Testis (tissue), 2 donors: ENCODE measurements around the gene GPR152.

Experiments used
- POLR2A ChIP-seq: fragments of 450-650 bp; IDR thresholded peaks from one replicate; pipeline ENCODE4 v1.6.1; 2017; ENCODE audit warnings: antibody characterized with exemption, mild to moderate bottlenecking, moderate library complexity
- TF ChIP-seq, protein P1 (sequence below), 3 experiments: fragments of 450-650 bp in 2 of 3; fragments of 200-600 bp in 1 of 3; sonication (generic) in 1 of 3; IDR thresholded peaks; one replicate each; pipeline ENCODE4 v1.5.1; 2016 to 2019; ENCODE audit warnings: antibody characterized with exemption in 3 of 3, mild to moderate bottlenecking in 2 of 3, moderate library complexity in 1 of 3

DNA sequence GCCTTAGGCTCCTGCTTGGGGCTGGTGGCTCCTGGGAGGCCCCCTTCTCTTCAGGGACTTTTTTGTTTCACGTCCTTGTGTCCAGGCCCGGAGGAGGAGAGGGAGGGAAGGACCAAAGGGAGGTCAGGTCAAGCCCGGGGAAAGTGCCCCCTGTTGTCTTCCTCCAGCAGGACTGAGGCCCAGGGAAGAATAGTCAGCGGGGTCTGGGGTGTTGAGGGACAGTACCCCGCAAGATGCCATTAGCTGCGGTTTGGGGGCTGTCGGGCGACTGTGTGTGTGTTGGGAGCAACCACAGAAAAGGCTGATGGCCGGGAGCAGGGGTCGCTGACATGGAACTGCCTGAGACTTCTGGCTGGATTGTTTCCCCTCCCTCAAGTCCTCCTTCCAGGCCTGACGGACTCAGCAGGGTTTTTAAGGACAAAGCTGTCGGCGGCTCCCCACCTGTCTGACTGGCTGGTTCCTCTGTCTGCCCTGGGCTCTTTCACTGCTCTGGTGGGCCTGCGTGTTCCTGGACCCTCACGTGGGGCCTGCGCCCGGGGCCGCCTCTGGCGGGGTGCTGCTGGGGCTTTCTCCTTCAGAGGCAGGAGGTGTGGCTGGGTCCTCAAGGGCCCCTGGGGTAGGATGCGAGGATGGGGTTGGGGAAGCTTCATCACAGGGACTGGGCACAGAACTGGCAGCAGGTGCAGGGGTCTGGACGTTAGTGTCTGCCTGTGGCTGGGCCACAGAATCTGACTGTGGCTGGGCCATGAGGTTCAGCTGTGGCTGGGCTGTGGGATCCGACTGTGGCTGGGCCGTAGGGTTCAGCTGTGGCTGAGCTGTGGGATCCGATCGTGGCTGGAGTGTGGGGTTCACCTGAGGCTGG is 1.5 kb downstream of the GPR152 start:
- TF ChIP-seq POLR2A = no peak
- TF ChIP-seq, protein P1, sequence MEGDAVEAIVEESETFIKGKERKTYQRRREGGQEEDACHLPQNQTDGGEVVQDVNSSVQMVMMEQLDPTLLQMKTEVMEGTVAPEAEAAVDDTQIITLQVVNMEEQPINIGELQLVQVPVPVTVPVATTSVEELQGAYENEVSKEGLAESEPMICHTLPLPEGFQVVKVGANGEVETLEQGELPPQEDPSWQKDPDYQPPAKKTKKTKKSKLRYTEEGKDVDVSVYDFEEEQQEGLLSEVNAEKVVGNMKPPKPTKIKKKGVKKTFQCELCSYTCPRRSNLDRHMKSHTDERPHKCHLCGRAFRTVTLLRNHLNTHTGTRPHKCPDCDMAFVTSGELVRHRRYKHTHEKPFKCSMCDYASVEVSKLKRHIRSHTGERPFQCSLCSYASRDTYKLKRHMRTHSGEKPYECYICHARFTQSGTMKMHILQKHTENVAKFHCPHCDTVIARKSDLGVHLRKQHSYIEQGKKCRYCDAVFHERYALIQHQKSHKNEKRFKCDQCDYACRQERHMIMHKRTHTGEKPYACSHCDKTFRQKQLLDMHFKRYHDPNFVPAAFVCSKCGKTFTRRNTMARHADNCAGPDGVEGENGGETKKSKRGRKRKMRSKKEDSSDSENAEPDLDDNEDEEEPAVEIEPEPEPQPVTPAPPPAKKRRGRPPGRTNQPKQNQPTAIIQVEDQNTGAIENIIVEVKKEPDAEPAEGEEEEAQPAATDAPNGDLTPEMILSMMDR (IDR thresholded peaks at IDR 0.05) = no peak
